Spleen (tissue), 7 donors: ENCODE results near the gene ANKRD12.
A peak's percentile ranks its signal among the peaks of the same experiment; 100 is the strongest.

ENCODE experiments used
- POLR2A ChIP-seq, 3 donors: fragments of 450-650 bp; IDR thresholded peaks; one replicate each; pipeline ENCODE4 v1.5.1; 2017; ENCODE audit warnings: antibody characterized with exemption in 3 of 3, mild to moderate bottlenecking in 1 of 3
- TF ChIP-seq, protein P1 (sequence below), 11 experiments: fragments of 200-600 bp in 7 of 11; fragments of 450-650 bp in 4 of 11; sonication (generic) in 4 of 11; IDR thresholded peaks in 8 of 11; conservative IDR thresholded peaks in 3 of 11; 1 replicate in 7 of 11; 2 replicates in 4 of 11; pipeline versions ENCODE4 v1.4.0 to v1.8.0; 2016 to 2021; ENCODE audit warnings: antibody characterized with exemption in 11 of 11, inconsistent platforms in 4 of 11, mild to moderate bottlenecking in 1 of 11
- donor health status: DM: no; HTN: no; CAD: no; lungs with moderate emphysema.
- donor health status: DM: no; HTN: no; CAD: no.
- donor health status: DM: no; HTN: no; CAD: no.

DNA sequence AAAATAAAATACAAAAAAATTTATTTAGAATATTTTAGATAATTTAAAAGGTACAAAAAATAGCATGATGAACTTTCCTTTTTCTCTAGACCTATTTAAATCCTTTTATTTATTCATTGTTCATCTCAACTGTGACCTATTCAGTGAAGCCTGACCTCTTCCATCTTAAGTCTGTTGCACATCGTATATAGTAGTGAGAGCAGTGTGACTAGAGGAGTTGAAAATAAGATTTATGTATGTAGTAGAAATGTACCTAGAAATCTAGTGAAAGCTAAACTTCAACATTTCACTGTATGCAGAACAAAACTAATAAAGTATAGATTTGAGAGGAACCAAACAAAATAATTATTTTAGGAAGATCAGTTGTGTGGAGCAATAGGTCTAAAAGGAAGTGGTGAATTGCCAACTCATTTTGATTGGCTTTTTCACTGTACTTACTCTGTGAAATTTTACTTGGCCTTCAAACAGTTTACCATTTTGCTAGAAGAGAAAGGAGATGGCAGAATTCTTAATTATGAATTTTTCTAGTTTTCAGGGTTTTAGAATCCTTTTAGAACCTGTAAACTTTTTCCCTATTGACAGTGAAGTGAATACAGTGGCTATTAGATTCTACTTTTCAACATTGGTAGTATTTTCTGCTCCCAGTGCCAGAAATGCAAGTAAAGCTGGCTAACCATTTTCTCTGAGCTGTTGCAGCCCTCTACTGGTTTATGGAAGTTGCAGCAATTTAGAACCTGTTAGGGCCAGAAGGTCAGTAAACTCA lies 11.0 kb downstream of the ANKRD12 start:
- TF ChIP-seq, protein P1, sequence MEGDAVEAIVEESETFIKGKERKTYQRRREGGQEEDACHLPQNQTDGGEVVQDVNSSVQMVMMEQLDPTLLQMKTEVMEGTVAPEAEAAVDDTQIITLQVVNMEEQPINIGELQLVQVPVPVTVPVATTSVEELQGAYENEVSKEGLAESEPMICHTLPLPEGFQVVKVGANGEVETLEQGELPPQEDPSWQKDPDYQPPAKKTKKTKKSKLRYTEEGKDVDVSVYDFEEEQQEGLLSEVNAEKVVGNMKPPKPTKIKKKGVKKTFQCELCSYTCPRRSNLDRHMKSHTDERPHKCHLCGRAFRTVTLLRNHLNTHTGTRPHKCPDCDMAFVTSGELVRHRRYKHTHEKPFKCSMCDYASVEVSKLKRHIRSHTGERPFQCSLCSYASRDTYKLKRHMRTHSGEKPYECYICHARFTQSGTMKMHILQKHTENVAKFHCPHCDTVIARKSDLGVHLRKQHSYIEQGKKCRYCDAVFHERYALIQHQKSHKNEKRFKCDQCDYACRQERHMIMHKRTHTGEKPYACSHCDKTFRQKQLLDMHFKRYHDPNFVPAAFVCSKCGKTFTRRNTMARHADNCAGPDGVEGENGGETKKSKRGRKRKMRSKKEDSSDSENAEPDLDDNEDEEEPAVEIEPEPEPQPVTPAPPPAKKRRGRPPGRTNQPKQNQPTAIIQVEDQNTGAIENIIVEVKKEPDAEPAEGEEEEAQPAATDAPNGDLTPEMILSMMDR (IDR thresholded peaks at IDR 0.05 in 8 of 11, conservative IDR thresholded peaks at IDR 0.05 in 3 of 11) = peak; percentile 31 to 76 (median 64)
- TF ChIP-seq POLR2A (IDR thresholded peaks at IDR 0.05) = no peak
